BE2C (cell line): ENCODE results near the gene PPP1CC.

ENCODE experiments used
- DNase-seq: peaks from one replicate; pipeline ENCODE4 v3.0.0-alpha.2; 2020
- H3K27me3 ChIP-seq: fragments of 250-450 bp; sonication (Bioruptor Pico); 2 replicates; pipeline ENCODE4 v1.5.1; 2020; ENCODE audit warnings: mild to moderate bottlenecking
- H3K36me3 ChIP-seq: fragments of 250-450 bp; sonication (Bioruptor Pico); 2 replicates; pipeline ENCODE4 v1.5.1; 2020; ENCODE audit warnings: mild to moderate bottlenecking
- H3K4me1 ChIP-seq: fragments of 250-450 bp; sonication (Bioruptor Pico); 2 replicates; pipeline ENCODE4 v1.5.1; 2020
- H3K4me3 ChIP-seq: 2 replicates; pipeline ENCODE4 v1.5.1; 2011; ENCODE audit warnings: low read depth, low read length
- H3K9me3 ChIP-seq: fragments of 250-450 bp; sonication (Bioruptor Pico); 2 replicates; pipeline ENCODE4 v1.5.1; 2020
- CTCF ChIP-seq: IDR thresholded peaks from 2 replicates; pipeline ENCODE4 v1.5.1; 2012; ENCODE audit warnings: mild to moderate bottlenecking, low read depth, low read length

Gene PPP1CC

DNA sequence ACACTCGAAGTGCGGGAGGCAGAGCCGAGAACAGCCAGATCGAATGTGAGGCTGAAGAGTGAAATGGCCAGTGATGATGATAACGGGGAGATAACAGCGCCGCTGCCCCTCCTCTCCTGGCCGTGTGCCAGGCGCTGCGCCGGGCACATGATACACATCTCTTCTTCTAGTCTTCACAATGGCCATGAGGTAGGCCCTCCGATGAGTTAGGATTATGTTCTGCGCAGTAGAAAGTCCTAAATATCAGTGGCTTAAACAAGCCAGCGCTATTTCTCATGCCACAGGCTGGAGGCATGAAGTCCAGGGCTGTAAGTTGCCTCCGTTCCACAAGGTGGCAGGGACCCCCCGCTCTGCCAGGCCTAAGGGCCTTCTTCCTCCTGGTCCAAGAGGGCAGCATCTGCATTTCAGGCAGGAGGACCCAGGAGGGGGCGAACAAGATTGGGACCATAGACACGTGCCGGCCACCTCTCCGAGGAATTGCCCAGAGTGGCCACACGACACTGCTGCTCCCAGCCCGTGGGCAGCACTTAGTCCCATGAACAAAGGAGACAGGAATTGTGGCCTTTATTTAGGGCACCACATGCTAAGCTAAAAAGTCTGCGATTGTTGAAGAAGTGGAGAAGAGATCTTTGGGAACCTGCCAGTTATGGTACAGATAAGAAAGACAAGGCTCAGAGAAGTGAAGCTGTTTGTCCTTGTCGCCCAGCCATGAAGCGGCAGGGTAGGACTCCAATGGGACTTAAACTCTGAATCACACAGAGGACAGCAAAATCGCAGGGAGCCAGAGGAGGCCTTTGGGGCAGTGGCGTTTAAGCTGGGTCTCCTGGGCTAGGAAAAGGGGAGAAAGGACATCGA lies 42.9 kb downstream of the PPP1CC start:
- peak; percentile 69 for DNase-seq
- peak; percentile 50 for TF ChIP-seq CTCF
- Histone ChIP-seq H3K9me3 (no peaks in the 10 kb centered on the region), H3K4me3 (peak overlapping the region; percentile 23), H3K4me1 (peaks cover 16% of the 10 kb centered on the region), H3K36me3 (no peaks in the 10 kb centered on the region), H3K27me3 (no peaks in the 10 kb centered on the region)

DNA sequence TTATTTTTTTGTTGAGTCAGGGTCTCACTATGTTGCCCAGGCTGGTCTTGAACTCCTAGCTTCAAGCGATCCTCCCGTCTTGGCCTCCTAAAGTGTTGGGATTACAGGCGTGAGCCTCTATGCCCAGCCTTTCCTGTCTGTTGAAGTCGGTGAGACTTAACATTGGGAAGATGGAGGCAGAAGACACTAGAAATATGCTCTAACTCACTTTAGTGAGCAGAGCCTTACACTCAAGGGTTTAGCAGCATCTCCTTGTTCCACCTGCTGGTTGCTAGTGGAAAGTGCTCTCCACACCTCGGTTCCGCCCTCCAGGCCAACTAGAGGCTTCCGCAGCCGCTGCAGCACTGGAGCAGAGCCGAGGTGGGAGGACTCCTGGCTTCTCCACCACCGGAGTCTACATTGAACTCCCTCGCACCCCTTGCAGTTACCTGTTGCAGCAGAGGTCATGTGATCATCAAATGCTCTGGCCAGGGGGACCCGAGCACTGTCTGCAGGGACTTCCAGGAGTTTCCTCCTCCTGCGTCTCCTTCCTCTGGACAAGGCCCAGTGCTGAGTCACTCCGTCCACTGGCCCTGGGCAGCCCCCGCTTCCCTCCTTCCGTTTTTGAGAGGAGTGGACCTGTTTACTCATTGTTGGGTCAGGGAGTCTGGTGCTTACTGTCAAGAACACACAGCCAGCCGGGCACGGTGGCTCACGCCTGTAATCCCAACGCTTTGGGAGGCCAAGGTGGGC lies 44.4 kb downstream of the PPP1CC start:
- H3K4me3 ChIP-seq = no peak overlapping the region
- peak; percentile 78 for TF ChIP-seq CTCF
- DNase-seq = peak; percentile 73
- no peaks in the 10 kb centered on the region for H3K9me3 ChIP-seq
- no peaks in the 10 kb centered on the region for H3K27me3 ChIP-seq
- peaks cover 24% of the 10 kb centered on the region for H3K4me1 ChIP-seq
- no peaks in the 10 kb centered on the region for H3K36me3 ChIP-seq

DNA sequence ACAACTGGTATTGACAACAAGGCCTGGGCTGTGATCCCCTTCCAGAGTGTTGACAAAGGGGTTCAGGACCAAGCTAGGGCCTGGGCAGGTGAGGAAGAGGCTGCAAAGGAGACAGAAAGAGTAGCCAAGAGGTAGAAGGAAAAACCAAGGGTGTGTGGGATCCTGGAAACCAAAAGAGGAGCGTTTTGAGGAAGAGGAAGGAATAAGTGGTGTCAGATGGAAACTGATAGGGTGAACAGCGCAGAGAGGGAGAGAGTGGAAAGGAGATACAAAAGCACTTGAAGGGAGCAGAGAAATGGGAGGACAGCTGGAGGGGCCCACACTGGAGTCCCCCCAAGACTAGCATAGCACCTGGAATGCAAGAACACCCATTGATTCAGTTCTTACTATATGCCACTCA lies 45.5 kb downstream of the PPP1CC start:
- DNase-seq = no peak

DNA sequence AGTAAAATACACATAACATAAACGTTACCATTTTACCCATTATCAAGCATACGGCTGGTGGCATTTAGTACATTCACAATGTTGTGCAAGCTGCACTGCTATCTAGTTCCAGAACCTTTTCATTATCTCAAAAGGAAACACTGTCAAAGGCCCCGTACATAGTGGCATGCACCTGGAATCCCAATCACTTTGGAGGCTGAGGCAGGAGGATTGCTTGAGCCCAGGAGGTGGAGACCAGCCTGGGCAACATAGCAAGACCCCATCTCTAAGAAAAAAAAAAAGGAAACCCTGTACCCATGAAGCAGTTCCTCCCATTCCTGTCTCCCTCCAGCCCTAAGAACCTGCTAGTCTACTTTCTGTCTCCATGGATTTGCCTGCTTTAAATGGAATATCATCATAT lies 46.4 kb downstream of the PPP1CC start:
- H3K9me3 ChIP-seq = no peaks in the 10 kb centered on the region
- H3K4me1 ChIP-seq = peaks cover 24% of the 10 kb centered on the region
- no peak for DNase-seq
- H3K27me3 ChIP-seq = no peaks in the 10 kb centered on the region
- H3K36me3 ChIP-seq = no peaks in the 10 kb centered on the region
- TF ChIP-seq CTCF = no peak
- no peak overlapping the region for H3K4me3 ChIP-seq

More for the DNA sequence above, 45.5 kb downstream of the PPP1CC start:
- Histone ChIP-seq H3K36me3 (no peaks in the 10 kb centered on the region), H3K4me3 (no peak overlapping the region), H3K27me3 (no peaks in the 10 kb centered on the region), H3K4me1 (peaks cover 24% of the 10 kb centered on the region), H3K9me3 (no peaks in the 10 kb centered on the region)
- TF ChIP-seq CTCF = no peak

DNA sequence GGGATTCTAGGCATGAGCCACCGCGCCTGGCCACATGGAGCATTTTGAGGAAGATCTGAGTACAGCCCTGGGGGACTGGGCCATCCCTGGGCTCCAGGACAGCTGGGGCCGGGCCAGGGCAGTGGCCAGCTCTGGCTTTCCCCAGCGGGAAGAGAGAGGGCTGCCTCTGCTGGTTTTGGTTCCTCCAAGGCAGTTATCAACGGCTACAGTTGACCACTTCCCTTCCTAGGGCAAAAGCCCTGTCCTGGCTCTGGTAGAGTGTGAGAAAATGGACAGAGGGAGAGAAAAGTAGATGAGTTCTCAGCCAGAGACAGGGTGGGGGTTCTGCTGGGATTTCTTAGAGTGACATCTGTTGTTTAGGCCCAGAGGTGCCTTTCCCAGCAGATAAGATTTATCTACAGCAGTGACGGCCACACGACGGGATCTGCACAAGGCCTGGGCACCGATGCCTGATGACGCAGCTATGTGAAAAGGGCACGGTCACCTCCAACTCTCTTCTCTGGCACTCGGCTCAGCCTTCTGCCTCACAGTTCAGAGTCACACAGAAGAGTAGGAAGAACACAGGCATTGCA lies 48.3 kb downstream of the PPP1CC start:
- Histone ChIP-seq H3K9me3 (no peaks in the 10 kb centered on the region), H3K27me3 (no peaks in the 10 kb centered on the region), H3K4me3 (no peak overlapping the region), H3K36me3 (no peaks in the 10 kb centered on the region), H3K4me1 (peaks cover 18% of the 10 kb centered on the region)
- no peak for TF ChIP-seq CTCF
- peak; percentile 54 for DNase-seq
